GM12891 (cell line): ENCODE results near the gene ATG3.

Experiments used
- DNase-seq: peaks from one replicate; pipeline ENCODE4 v3.0.0; 2011; ENCODE audit warnings: low spot score; ENCODE audit not compliant: insufficient read length
- FAIRE-seq: peaks from 2 replicates; lab custom pipeline; 2011; peaks lifted over from hg19 to GRCh38; lab: Jason Lieb, UNC
- PAX5 ChIP-seq: IDR thresholded peaks from 2 replicates; pipeline ENCODE4 v1.6.1; 2011; ENCODE audit warnings: low read length, moderate library complexity, mild to moderate bottlenecking; ENCODE audit not compliant: insufficient read depth, severe bottlenecking
- POLR2A ChIP-seq: IDR thresholded peaks from 2 replicates; pipeline ENCODE4 v1.6.1; 2011; ENCODE audit warnings: low read depth, low read length, control low read depth
- POLR2AphosphoS5 ChIP-seq: IDR thresholded peaks from 2 replicates; pipeline ENCODE4 v1.6.1; 2011; ENCODE audit warnings: low read depth, low read length, control low read depth
- POU2F2 ChIP-seq: IDR thresholded peaks from 2 replicates; pipeline ENCODE4 v1.6.1; 2011; ENCODE audit warnings: low read depth, mild to moderate bottlenecking, control low read depth, low read length, moderate library complexity
- SPI1 ChIP-seq: IDR thresholded peaks from 2 replicates; pipeline ENCODE4 v1.6.1; 2011; ENCODE audit warnings: low read depth, low read length, control low read depth
- TAF1 ChIP-seq: IDR thresholded peaks from 2 replicates; pipeline ENCODE4 v1.6.1; 2011; ENCODE audit warnings: low read depth, low read length, control low read depth

Gene ATG3

DNA sequence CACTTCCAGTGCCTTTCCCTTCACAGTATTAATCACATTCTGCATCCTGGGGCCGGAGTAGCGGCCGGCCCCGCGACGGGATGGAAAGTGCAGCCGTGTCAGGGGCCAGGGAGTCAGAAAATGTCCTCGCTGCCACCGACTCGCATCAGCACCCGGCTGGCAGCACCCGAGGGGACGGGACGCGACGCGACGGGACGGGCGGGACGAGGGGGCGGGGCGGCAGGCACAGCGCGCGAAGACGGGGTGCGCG, 353 bp downstream of the ATG3 start:
- TF ChIP-seq SPI1 (no peak), TAF1 (no peak), PAX5 (no peak), POLR2AphosphoS5 (no peak; the same call in 1 of the 2 replicates), POLR2A (no peak), POU2F2 (no peak)
- DNase-seq = peak; percentile 35
- no peak for FAIRE-seq

- no peak for FAIRE-seq
- TF ChIP-seq POLR2A = no peak
- no peak for TF ChIP-seq PAX5
- no peak for TF ChIP-seq POU2F2
- no peak for TF ChIP-seq SPI1
- no peak; the same call in 1 of the 2 replicates for TF ChIP-seq POLR2AphosphoS5
- no peak for TF ChIP-seq TAF1
- DNase-seq = peak; percentile 35
Measured at GRCh38 chr3:112560721-112561483, 860 bp downstream of the ATG3 start.

DNA sequence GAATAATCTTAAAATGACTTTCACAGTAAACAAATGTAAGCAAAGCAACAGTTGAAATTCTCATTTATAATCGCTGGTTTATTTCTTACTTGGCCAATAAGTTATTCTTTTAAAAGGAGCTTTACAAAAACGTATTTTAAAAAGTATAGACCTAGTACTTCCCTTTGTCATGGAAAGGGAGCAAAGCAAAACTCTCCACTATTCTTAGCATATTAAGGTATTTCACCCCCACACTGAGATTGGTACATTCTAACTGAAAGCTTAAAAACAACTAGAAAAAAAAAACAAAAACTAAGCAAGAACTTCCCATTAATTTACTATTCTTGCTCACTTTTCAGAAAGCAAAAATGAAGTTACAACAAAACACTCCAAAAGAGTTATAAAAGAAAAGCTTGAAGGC, 1.5 kb downstream of the ATG3 start:
- TF ChIP-seq POLR2A = no peak
- FAIRE-seq (no peak), DNase-seq (no peak)

- FAIRE-seq (no peak), DNase-seq (no peak)
- TF ChIP-seq POU2F2 (no peak), POLR2A (no peak), PAX5 (no peak), SPI1 (no peak), POLR2AphosphoS5 (no peak), TAF1 (no peak)
Measured at GRCh38 chr3:112557976-112558375, 3.8 kb downstream of the ATG3 start.

- no peak for FAIRE-seq
- DNase-seq = no peak
- TF ChIP-seq POLR2AphosphoS5 (no peak), SPI1 (no peak), TAF1 (no peak), POU2F2 (no peak), PAX5 (no peak), POLR2A (no peak)
Measured at GRCh38 chr3:112555535-112556170, 6.1 kb downstream of the ATG3 start.

DNA sequence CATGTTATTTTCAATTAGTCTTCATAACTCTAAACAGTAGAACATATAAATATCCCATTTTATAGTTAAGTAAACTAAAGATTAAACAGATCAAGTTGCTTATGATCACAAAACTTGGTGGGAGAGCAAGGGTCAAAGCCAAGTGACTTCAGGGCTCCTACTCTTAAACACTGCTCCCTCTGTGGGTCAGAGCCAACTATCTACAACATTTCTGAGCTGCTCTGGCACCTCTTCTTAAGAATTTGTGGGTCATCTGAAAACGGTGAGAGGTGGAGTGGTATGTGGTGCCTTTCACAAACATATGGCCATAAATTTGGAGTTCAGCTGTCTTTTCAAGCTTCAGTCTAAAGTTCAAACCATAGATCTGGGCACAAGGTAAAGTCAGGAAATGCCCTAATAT, 10.9 kb downstream of the ATG3 start:
- FAIRE-seq (no peak), DNase-seq (no peak)
- TF ChIP-seq TAF1 (no peak), SPI1 (no peak), POLR2A (no peak), POU2F2 (no peak), PAX5 (no peak), POLR2AphosphoS5 (no peak)

- FAIRE-seq = no peak
- TF ChIP-seq PAX5 (no peak), TAF1 (no peak), SPI1 (no peak), POLR2AphosphoS5 (no peak), POLR2A (no peak), POU2F2 (no peak)
- no peak for DNase-seq
Measured at GRCh38 chr3:112546216-112546759, 15.5 kb downstream of the ATG3 start.

DNA sequence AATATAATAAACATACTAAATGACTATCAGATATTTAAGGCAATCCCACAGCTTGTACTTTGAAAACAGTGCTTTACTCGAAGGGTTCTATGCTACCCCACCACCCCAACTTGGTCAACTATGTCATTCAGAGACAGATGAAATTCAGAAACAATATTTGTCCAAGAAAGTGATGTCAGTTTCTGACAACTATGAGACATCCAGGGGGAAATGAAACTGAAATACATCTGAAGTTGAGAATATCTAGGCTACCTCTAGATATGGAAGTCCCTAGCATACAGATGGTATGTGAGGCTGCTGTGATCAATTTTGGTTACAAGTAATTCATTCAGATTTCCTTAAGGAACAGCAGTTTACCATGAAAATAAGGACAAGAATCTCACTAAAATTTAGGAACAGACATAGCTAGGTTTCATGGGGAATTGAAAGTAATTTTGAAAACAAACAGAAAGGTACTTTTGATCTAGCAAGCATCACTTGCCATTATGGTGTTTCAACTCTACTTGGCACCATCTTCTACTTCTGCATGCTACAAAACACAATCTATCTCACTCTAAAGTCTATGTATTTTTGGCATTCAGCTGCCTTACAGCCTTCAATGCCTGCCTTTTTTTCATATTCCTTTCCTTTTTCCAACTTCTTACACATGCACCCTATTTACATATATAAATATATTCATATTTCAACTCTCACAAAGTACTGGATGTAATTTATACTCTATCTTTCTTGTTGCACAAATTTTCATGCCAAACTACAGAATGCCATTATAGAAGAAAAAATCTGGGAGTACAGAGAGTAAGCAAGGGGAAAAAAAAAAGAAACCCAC, 21.7 kb downstream of the ATG3 start:
- FAIRE-seq (peak; percentile 87), DNase-seq (peak; percentile 19)
- TF ChIP-seq PAX5 (no peak), SPI1 (peak; percentile 89)

DNA sequence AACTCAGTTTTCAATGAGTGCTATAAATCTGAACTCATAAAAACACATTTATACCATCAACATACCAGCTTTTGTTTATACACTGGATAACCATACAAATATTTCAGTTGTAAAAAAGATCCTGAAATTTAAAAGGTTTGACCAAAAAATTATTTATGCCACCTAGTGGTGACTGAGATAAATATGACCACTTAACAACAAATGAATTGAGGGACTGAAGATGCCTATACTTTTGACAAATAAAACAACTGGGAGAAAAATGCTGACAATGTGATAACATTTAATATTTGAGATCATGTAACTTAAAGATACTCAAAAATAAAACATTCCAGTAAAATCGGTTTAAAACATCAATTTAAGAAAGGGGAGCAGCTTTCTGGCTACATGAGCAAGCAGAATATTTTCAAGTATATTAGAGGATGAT, 30.4 kb downstream of the ATG3 start:
- FAIRE-seq = no peak
- TF ChIP-seq POLR2AphosphoS5 (no peak), PAX5 (no peak), POU2F2 (no peak), POLR2A (no peak), SPI1 (no peak), TAF1 (no peak)
- DNase-seq = no peak
